ENCODE data around the gene EP400.

The EP400 gene

DNA sequence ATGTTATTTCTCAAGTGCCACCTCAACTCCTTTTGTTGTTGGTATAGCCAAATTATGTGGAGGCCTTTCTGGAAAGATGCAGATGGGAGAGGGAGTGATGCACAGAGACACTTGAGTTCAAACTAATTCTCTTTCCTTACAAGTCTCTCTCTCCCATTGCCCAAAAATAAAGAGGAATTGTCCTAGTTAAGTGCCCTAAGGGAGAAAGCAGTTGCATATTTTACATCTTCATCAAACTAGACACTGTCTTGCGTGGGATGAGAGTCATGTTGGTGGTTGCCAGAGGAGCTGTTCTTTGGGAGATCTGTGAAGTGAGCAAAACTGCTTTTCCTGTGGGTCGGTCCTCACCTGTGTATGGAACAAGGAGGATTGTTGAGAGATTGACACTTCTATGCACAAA, 72.2 kb downstream of the EP400 start:
- no peaks in the 10 kb centered on the region for H4K20me1 ChIP-seq (ENCODE audit: control insufficient read depth, insufficient read depth, low read depth, low read length)
- H3K4me3 ChIP-seq (ENCODE audit: low read length), result no peak overlapping the region
- H3K9me3 ChIP-seq (ENCODE audit: control insufficient read depth, insufficient read depth, low read length), result no peaks in the 10 kb centered on the region
- H3K4me2 ChIP-seq (ENCODE audit: low read length), result no peak overlapping the region
- H3K27me3 ChIP-seq (ENCODE audit: control insufficient read depth, low read length), result no peaks in the 10 kb centered on the region
- no peaks in the 10 kb centered on the region for H3K9me2 ChIP-seq (replicated peaks; ENCODE audit: control insufficient read depth, low read length)
- H3K36me3 ChIP-seq (ENCODE audit: control insufficient read depth, low read length), result peaks cover 85% of the 10 kb centered on the region
- no peaks in the 10 kb centered on the region for H3F3A ChIP-seq (ENCODE audit: control insufficient read depth, insufficient read depth)
- no peaks in the 10 kb centered on the region for H3K79me2 ChIP-seq (ENCODE audit: control insufficient read depth, low read length)
- TF ChIP-seq EZH2phosphoT487 (IDR thresholded peaks at IDR 0.05; ENCODE audit: borderline replicate concordance, low read length), result no peak
- TF ChIP-seq, protein P1, sequence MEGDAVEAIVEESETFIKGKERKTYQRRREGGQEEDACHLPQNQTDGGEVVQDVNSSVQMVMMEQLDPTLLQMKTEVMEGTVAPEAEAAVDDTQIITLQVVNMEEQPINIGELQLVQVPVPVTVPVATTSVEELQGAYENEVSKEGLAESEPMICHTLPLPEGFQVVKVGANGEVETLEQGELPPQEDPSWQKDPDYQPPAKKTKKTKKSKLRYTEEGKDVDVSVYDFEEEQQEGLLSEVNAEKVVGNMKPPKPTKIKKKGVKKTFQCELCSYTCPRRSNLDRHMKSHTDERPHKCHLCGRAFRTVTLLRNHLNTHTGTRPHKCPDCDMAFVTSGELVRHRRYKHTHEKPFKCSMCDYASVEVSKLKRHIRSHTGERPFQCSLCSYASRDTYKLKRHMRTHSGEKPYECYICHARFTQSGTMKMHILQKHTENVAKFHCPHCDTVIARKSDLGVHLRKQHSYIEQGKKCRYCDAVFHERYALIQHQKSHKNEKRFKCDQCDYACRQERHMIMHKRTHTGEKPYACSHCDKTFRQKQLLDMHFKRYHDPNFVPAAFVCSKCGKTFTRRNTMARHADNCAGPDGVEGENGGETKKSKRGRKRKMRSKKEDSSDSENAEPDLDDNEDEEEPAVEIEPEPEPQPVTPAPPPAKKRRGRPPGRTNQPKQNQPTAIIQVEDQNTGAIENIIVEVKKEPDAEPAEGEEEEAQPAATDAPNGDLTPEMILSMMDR (IDR thresholded peaks at IDR 0.05; ENCODE audit: low read depth, low read length, poor library complexity, severe bottlenecking), result no peak
- H3K27ac ChIP-seq (ENCODE audit: low read depth, low read length), result no peak overlapping the region
- no peaks in the 10 kb centered on the region for H3K4me1 ChIP-seq (ENCODE audit: control insufficient read depth, low read length)

DNA sequence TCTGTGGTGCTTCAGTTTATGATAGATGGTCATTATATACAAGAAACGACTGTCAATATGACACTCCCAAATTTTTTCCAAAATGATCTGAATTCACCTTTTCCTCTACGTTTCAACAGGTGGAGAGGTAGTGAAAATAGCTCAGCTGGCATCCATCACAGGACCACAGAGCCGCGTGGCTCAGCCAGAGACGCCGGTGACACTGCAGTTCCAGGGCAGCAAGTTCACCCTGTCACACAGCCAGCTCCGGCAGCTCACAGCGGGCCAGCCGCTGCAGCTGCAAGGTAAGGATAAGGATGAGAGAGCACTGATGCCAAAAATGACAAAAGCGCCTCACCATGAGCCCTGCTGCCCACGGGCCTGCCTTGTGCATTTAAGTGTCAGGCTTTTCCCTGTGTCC, 73.9 kb downstream of the EP400 start:
- Histone ChIP-seq H4K20me1 (ENCODE audit: control insufficient read depth, insufficient read depth, low read depth, low read length) (no peaks in the 10 kb centered on the region), H3K36me3 (ENCODE audit: control insufficient read depth, low read length) (peaks cover 85% of the 10 kb centered on the region)

DNA sequence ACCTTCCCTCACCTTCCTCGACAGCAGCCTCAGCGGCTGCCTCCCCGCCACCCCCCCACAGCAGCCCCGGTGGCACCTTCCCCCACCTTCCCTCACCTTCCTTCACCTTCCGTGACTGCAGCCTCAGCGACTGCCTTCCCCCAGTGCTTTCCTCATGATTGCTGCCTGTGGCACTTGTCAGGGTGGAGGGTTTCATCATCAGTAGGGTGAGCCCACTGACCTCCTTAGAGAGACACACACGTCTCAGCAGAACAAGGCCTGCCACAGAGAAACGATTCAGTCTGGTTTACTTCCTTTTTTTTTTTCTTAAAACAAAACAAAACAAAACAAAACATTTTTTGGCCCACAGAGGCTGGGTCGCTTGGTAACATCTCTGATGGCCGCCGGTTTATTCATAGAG, 75.0 kb downstream of the EP400 start:
- Histone ChIP-seq H3K4me2 (ENCODE audit: low read length) (no peak overlapping the region), H3K4me1 (ENCODE audit: control insufficient read depth, low read length) (no peaks in the 10 kb centered on the region), H3F3A (ENCODE audit: control insufficient read depth, insufficient read depth) (no peaks in the 10 kb centered on the region), H4K20me1 (ENCODE audit: control insufficient read depth, insufficient read depth, low read depth, low read length) (no peaks in the 10 kb centered on the region), H3K27ac (ENCODE audit: low read depth, low read length) (no peak overlapping the region), H3K36me3 (ENCODE audit: control insufficient read depth, low read length) (peaks cover 85% of the 10 kb centered on the region), H3K27me3 (ENCODE audit: control insufficient read depth, low read length) (no peaks in the 10 kb centered on the region), H3K79me2 (ENCODE audit: control insufficient read depth, low read length) (no peaks in the 10 kb centered on the region), H3K9me3 (ENCODE audit: control insufficient read depth, insufficient read depth, low read length) (no peaks in the 10 kb centered on the region), H3K9me2 (replicated peaks; ENCODE audit: control insufficient read depth, low read length) (no peaks in the 10 kb centered on the region), H3K4me3 (ENCODE audit: low read length) (no peak overlapping the region)
- no peak for TF ChIP-seq EZH2phosphoT487 (IDR thresholded peaks at IDR 0.05; ENCODE audit: borderline replicate concordance, low read length)
- TF ChIP-seq, protein P1 (IDR thresholded peaks at IDR 0.05; ENCODE audit: low read depth, low read length, poor library complexity, severe bottlenecking), result no peak

More for the DNA sequence above, 73.9 kb downstream of the EP400 start:
- Histone ChIP-seq H3K4me1 (ENCODE audit: control insufficient read depth, low read length) (no peaks in the 10 kb centered on the region), H3K9me2 (replicated peaks; ENCODE audit: control insufficient read depth, low read length) (no peaks in the 10 kb centered on the region), H3K4me2 (ENCODE audit: low read length) (no peak overlapping the region), H3K4me3 (ENCODE audit: low read length) (no peak overlapping the region), H3K9me3 (ENCODE audit: control insufficient read depth, insufficient read depth, low read length) (no peaks in the 10 kb centered on the region), H3F3A (ENCODE audit: control insufficient read depth, insufficient read depth) (no peaks in the 10 kb centered on the region), H3K27me3 (ENCODE audit: control insufficient read depth, low read length) (no peaks in the 10 kb centered on the region), H3K79me2 (ENCODE audit: control insufficient read depth, low read length) (no peaks in the 10 kb centered on the region), H3K27ac (ENCODE audit: low read depth, low read length) (no peak overlapping the region)
- TF ChIP-seq EZH2phosphoT487 (IDR thresholded peaks at IDR 0.05; ENCODE audit: borderline replicate concordance, low read length), result no peak
- TF ChIP-seq, protein P1 (IDR thresholded peaks at IDR 0.05; ENCODE audit: low read depth, low read length, poor library complexity, severe bottlenecking), result no peak

DNA sequence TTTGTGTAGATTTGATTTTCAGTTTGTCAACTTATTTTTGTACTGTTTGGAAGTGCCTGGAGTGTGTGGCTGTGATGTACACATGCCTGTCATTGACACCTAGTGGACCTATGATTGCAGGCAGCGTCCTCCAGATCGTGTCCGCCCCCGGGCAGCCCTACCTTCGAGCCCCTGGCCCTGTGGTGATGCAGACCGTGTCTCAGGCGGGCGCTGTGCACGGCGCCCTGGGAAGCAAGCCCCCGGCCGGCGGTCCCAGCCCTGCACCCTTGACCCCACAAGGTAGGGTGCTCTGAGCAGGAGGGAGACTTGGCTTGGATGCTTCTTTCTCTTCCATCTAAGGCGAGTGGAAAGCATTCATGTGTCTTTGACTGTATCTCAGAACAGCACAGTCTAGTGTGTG, 75.8 kb downstream of the EP400 start:
- H3K4me2 ChIP-seq (ENCODE audit: low read length), result no peak overlapping the region
- H3K9me2 ChIP-seq (replicated peaks; ENCODE audit: control insufficient read depth, low read length), result no peaks in the 10 kb centered on the region
- H3K36me3 ChIP-seq (ENCODE audit: control insufficient read depth, low read length), result peaks cover 85% of the 10 kb centered on the region
- no peak for TF ChIP-seq EZH2phosphoT487 (IDR thresholded peaks at IDR 0.05; ENCODE audit: borderline replicate concordance, low read length)
- TF ChIP-seq, protein P1 (IDR thresholded peaks at IDR 0.05; ENCODE audit: low read depth, low read length, poor library complexity, severe bottlenecking), result no peak
- H3K79me2 ChIP-seq (ENCODE audit: control insufficient read depth, low read length), result no peaks in the 10 kb centered on the region
- no peaks in the 10 kb centered on the region for H3F3A ChIP-seq (ENCODE audit: control insufficient read depth, insufficient read depth)
- no peaks in the 10 kb centered on the region for H3K9me3 ChIP-seq (ENCODE audit: control insufficient read depth, insufficient read depth, low read length)
- no peaks in the 10 kb centered on the region for H4K20me1 ChIP-seq (ENCODE audit: control insufficient read depth, insufficient read depth, low read depth, low read length)
- H3K4me1 ChIP-seq (ENCODE audit: control insufficient read depth, low read length), result no peaks in the 10 kb centered on the region
- no peak overlapping the region for H3K27ac ChIP-seq (ENCODE audit: low read depth, low read length)
- no peaks in the 10 kb centered on the region for H3K27me3 ChIP-seq (ENCODE audit: control insufficient read depth, low read length)
- no peak overlapping the region for H3K4me3 ChIP-seq (ENCODE audit: low read length)
